NCI-H748 (cell line): ENCODE measurements around the gene ATP1A3.
"Not testable (repeated sequence)": the region's sequence is repeated elsewhere in the genome, so short reads cannot be mapped to it uniquely, and the experiment has no call there.

Experiments
- DNase-seq: peaks from one replicate; lab custom pipeline; 2025; ENCODE audit not compliant: unreplicated experiment; lab: John Stamatoyannopoulos, UW

Gene ATP1A3

GRCh38 chr19:41951686-41952172 is 42.3 kb downstream of the ATP1A3 start:
- peak; percentile 82 for DNase-seq

- no peak for DNase-seq
Measured at GRCh38 chr19:41947091-41947490, 46.9 kb downstream of the ATP1A3 start.

DNA sequence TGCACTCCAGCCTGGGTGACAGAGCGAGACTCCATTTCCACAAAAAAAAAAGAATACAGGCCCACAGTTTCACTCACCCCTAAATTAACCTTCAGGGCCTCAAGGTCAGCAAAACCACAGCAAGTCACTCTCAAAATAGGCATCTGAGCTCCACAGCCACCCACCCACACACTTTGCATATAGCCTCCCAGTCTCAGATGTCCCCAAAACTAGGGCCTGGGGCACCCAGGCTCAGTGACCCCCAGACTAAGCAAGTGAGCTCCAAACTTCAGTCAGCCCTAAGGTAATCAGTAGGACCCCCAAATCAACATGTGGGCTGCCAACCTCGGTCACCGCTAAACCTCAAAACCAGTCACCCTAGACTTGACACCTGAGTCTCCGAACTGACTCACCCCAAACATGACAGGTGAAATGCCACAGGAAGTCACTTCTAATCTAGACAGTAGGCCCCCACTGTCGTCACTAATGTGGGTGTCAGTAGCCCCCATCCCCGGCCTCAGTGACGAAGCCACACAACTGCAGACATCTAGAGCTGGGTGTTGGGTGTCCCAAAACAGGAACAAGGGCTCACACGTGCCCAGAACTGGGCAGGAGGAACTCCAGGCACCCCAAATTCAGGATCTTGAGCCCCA is 48.8 kb downstream of the ATP1A3 start:
- no peak for DNase-seq

- no peak for DNase-seq
Measured at GRCh38 chr19:41944336-41944735, 49.7 kb downstream of the ATP1A3 start.

DNA sequence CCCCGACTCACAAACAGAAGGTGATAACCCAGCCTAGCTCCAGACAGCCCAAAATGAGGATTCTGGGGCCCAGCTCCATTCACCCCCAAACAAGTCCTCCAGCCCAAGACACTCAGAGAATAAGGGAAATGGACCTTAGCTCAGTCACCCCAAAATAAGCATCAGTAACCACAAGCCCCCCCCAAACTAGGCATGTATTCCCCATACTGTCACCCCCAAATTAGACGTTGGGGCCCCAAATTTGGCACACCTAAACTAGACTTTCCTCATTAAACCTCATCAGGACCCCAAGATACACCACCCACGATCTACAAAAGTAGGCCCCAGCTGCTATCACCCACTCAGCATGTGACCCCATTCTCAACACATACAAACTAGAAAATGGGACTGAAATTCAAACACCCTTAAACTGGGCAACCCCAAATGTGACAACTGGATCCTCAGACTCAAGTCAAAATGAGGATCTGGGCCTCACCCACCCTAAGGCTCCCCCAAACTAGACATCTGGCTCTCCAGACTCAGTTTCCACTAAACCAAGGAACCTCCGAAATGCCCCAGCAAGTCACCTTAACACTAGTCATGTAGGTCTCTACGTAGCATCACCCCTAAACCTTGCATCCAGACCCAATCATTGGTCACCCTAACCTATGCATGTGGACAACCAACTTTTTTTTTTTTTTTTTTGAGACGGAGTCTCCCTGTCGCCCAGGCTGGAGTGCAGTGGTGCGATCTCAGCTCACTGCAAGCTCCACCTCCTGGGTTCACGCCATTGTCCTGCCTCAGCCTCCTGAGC is 52.4 kb downstream of the ATP1A3 start:
- DNase-seq = no peak

GRCh38 chr19:41940731-41941409 is 53.2 kb downstream of the ATP1A3 start:
- no peak for DNase-seq

DNA sequence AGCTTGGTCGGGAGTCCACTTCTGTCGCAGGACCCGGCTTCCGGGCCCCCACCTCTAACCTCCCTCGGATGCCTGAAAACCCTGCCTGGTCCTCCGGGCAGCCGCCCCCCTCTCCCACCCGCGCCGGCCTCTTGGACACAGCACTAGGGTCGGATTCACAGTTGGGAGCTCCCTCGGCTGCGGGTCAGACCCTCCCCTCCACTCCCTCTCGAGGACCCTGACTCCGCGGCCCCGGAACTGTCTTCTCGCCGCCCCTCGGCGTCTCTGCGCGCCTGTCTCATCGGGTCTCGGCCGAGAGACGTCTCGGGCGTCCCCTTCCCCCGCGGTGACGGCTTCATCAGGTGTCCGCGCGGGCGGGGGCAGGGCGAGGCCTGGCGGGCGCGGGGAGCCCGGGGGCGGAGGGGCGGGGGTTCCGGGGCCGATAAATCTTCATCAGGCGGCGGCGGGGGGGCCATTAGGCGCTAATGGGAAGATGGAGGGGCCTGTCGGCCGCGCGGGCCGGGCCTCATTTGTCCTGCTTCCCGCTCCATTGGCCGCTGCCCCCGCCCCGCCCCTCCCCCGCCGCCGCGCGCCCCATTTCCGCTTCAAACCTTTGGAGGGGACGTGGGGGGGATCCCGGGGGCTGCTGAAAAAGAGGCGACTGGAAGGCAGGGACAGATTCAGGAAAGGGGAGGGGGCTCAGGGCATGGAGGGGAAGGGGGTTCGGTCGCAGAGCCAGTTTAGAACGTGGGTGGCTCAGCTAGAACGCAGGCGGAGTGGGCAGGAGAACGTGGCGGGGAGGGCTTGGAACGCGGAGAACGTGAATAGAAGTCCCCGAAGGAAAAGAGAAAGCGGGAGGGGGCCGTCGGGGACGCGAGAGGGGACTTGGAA is 53.9 kb downstream of the ATP1A3 start:
- peak; percentile 78 for DNase-seq

- DNase-seq = not testable (repeated sequence)
Measured at GRCh38 chr19:41939209-41939608, 54.8 kb downstream of the ATP1A3 start.

GRCh38 chr19:41937525-41938468 is 56.2 kb downstream of the ATP1A3 start:
- no peak for DNase-seq

DNA sequence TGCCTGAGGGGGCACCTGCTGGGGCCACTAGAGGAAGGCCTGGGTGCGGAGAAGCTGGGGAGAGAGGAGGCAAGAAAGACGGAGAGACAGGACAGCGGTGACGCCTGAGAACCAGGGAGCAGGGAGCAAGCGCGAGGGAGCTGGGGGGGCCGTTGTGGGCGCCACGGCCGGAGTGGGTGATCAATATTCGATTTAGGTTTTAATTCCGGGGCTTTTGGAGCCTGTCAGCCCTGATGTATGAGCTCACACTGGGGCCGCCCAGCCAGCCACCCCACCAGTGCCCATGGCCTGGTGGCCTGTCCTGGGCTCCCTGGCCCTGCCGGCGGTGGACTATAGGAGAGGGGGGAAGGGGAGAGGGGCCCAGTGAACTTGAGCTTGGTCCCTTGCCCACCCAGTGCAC is 57.1 kb downstream of the ATP1A3 start:
- DNase-seq = no peak

GRCh38 chr19:41936416-41936850 is 57.6 kb downstream of the ATP1A3 start:
- DNase-seq = no peak

GRCh38 chr19:41935760-41936415 is 58.1 kb downstream of the ATP1A3 start:
- DNase-seq = no peak

DNA sequence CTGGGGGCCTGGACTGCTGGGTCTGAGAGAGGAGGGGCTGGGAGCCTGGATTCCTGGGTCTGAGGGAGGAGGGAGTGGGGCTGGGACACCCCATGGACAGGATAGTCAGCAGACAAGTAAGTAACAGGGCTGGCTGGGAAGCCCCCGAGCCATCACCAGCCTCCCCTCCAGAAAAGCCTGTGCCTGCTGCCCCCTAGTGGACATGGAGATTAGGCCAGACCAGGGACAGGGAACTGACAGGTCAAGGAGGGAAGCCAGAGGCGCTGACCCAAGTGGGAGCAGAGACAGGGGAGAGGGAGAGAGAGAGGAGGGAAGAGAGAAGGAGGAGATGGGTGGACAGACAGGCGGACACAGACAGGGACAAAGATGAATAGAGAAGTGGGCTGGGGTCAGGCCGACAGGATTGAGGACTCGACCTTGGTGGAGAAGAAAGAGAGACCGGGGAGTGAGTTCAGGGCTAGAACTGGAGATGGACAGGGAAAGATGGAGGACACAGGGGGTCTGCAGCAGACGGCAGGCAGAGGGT is 59.1 kb downstream of the ATP1A3 start:
- peak; percentile 80 for DNase-seq

GRCh38 chr19:41933693-41934426 is 60.2 kb downstream of the ATP1A3 start:
- DNase-seq = no peak

DNA sequence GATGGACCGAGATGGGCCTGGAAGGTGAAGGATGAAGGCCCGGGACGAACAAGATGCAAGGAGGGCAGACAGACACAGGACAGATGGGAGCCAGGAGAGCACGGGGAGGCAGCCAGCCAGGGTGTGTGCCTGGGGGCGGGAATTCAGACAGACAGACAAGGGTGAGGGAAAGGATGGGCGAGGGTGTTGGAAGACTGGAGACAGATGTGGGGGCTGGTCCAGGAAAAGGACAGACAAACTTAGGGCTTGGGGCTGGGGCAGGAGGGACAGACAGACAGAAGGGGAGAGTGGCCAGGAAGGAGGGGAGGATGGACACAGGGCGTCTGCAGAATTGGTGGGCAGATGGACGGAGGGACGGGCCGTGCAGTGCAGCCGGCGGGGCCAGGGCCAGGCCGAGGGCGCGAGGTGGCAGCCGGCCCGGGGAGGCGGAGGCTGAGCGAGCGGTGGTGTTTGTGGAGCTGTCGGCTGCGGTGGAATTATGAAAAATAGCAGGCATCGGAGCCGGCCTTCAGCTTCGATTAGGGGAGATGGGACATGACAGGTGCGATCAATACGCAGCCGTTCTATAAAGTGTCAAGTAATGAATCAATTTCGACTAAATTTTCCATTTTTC is 61.2 kb downstream of the ATP1A3 start:
- no peak for DNase-seq

DNA sequence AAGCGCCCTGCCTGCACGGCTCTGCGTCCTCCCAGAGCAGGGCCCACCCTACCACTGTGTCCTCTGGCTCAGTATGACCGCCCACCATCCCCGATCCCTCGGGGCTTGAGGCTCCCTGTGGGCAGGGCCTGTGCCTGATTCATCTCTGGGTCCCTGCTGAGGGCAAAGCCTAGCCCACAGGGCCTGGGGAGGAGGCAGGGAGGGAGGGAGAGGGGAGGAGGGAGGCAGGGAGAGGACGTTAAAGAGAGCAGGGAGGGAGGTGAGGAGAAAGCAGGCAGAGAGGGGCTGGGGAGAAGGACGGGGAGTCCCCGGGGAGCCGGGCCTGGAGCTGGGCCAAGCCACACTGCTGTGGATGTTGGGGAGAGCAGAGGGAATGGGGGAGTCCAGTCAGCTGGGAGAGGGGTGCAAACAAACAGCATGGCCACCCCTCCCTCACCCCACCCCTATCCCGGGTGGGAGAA is 61.7 kb downstream of the ATP1A3 start:
- no peak for DNase-seq

DNA sequence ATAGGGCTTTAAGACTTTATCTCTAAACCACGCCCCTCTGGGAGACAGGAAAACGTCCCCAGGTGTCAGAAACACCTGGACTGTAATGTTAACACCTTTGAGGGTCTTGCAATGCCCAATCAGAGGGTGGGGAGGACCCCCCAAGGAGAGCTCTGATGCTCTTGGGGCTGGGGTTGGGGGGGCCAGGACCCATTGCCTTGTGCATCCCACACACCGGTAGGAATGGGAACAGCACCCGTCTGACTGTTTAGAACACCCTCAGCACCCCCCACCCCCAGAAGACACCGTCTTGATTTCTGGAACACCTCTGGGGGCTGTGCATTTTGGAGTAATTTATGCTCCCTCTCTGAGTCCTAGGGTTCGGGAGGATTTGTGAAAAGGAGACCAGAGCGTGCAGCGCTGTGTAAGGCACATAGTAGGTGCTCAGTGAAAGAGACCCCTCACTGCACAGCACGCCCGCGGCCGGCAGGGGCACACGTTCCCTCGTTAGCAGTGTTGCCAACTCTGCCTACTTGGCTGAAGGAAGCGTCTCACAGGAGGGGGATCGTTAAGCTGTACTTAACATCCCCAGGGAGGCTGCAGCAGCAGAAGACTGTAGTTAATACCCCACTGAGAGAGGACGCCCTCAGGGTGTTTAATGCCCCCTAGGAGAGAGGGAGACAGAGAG is 63.0 kb downstream of the ATP1A3 start:
- DNase-seq = no peak
